MM.1S (cell line): ENCODE results near the gene ARRDC3.
"Not testable (repeated sequence)": the region's sequence is repeated elsewhere in the genome, so short reads cannot be mapped to it uniquely, and the experiment has no call there.

ENCODE experiments used
- DNase-seq: peaks from one replicate; pipeline ENCODE4 v3.0.0-alpha.2; 2015
- H2AFZ ChIP-seq: fragments of 300-600 bp; sonication (generic); 2 replicates; pipeline ENCODE4 v1.6.0; 2016; ENCODE audit warnings: antibody characterized with exemption, low read length
- H3F3A ChIP-seq: fragments of 300-600 bp; sonication (generic); 2 replicates; pipeline ENCODE4 v1.6.1; 2016; ENCODE audit warnings: mild to moderate bottlenecking, antibody characterized with exemption, low read length, moderate library complexity, mixed read lengths; ENCODE audit not compliant: insufficient read depth
- H3K27ac ChIP-seq: fragments of 300-600 bp; sonication (generic); 2 replicates; pipeline ENCODE4 v1.5.1; 2016; ENCODE audit warnings: mild to moderate bottlenecking, low read length
- H3K27me3 ChIP-seq: fragments of 300-600 bp; sonication (generic); replicated peaks from 2 replicates; pipeline ENCODE4 v1.6.0; 2016; ENCODE audit warnings: low read length; ENCODE audit not compliant: insufficient read depth
- H3K36me3 ChIP-seq: fragments of 300-600 bp; sonication (generic); replicated peaks from 2 replicates; pipeline ENCODE4 v1.6.1; 2016; ENCODE audit warnings: mild to moderate bottlenecking, low read length, mixed read lengths; ENCODE audit not compliant: insufficient read depth
- H3K4me1 ChIP-seq: fragments of 300-600 bp; sonication (generic); 2 replicates; pipeline ENCODE4 v1.6.1; 2016; ENCODE audit warnings: low read length, mixed read lengths
- H3K4me2 ChIP-seq: fragments of 300-600 bp; sonication (generic); 2 replicates; pipeline ENCODE4 v1.6.0; 2016; ENCODE audit warnings: low read depth, low read length
- H3K4me3 ChIP-seq: fragments of 300-600 bp; sonication (generic); 2 replicates; pipeline ENCODE4 v1.5.1; 2016; ENCODE audit warnings: low read length, mixed read lengths
- H3K79me2 ChIP-seq: fragments of 300-600 bp; sonication (generic); 2 replicates; pipeline ENCODE4 v1.6.1; 2016; ENCODE audit warnings: mixed run types, low read length, mixed read lengths
- H3K9ac ChIP-seq: fragments of 300-600 bp; sonication (generic); 2 replicates; pipeline ENCODE4 v1.6.1; 2016; ENCODE audit warnings: low read length, mixed read lengths
- H3K9me2 ChIP-seq: fragments of 300-600 bp; sonication (generic); replicated peaks from 2 replicates; pipeline ENCODE4 v1.6.1; 2016; ENCODE audit warnings: mild to moderate bottlenecking, low read length, mixed read lengths; ENCODE audit not compliant: insufficient read depth
- H3K9me3 ChIP-seq: fragments of 300-600 bp; sonication (generic); replicated peaks from 2 replicates; pipeline ENCODE4 v1.6.1; 2016; ENCODE audit warnings: mild to moderate bottlenecking, low read length, mixed read lengths; ENCODE audit not compliant: insufficient read depth
- H4K20me1 ChIP-seq: fragments of 300-600 bp; sonication (generic); 2 replicates; pipeline ENCODE4 v1.6.1; 2016; ENCODE audit warnings: mild to moderate bottlenecking, low read length, moderate library complexity, mixed read lengths; ENCODE audit not compliant: insufficient read depth
- EZH2 ChIP-seq: fragments of 300-600 bp; sonication (generic); optimal IDR thresholded peaks from 2 replicates; pipeline ENCODE3; 2017; ENCODE audit warnings: low read depth, mild to moderate bottlenecking, antibody characterized with exemption, low read length, mixed read lengths
- EZH2phosphoT487 ChIP-seq: fragments of 300-600 bp; sonication (generic); IDR thresholded peaks from 2 replicates; pipeline ENCODE4 v1.6.1; 2018; ENCODE audit warnings: antibody characterized with exemption, low read length
- TF ChIP-seq, protein P1 (sequence below): fragments of 300-600 bp; sonication (generic); IDR thresholded peaks from 2 replicates; pipeline ENCODE4 v1.5.1; 2016; ENCODE audit warnings: antibody characterized with exemption, low read length, mixed read lengths

Gene ARRDC3

DNA sequence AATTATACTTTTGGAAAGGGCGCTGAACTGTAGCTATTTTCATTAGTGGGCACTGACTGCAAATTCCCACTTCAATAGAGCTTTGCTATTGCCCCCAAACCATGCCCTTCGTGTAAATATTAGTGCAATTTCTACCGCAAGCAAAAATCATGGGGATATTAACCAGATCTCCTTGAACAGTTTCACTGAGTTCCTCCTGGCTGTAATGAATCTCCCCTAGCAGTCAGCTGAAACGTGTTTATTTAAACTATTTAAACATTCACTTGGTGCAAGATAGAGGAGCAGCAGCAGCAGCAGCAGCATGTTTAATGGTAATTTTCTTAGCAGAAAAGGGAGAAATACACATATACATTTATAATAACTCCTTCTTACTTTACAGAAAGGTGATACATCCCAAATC, 54.4 kb downstream of the ARRDC3 start:
- no peaks in the 10 kb centered on the region for H3K9me2 ChIP-seq
- H4K20me1 ChIP-seq: no peaks in the 10 kb centered on the region
- no peaks in the 10 kb centered on the region for H3K27me3 ChIP-seq
- no peak for TF ChIP-seq EZH2phosphoT487
- no peak for TF ChIP-seq EZH2
- TF ChIP-seq, protein P1, sequence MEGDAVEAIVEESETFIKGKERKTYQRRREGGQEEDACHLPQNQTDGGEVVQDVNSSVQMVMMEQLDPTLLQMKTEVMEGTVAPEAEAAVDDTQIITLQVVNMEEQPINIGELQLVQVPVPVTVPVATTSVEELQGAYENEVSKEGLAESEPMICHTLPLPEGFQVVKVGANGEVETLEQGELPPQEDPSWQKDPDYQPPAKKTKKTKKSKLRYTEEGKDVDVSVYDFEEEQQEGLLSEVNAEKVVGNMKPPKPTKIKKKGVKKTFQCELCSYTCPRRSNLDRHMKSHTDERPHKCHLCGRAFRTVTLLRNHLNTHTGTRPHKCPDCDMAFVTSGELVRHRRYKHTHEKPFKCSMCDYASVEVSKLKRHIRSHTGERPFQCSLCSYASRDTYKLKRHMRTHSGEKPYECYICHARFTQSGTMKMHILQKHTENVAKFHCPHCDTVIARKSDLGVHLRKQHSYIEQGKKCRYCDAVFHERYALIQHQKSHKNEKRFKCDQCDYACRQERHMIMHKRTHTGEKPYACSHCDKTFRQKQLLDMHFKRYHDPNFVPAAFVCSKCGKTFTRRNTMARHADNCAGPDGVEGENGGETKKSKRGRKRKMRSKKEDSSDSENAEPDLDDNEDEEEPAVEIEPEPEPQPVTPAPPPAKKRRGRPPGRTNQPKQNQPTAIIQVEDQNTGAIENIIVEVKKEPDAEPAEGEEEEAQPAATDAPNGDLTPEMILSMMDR: no peak
- no peak overlapping the region for H3K4me3 ChIP-seq
- DNase-seq: no peak
- no peak overlapping the region for H3K27ac ChIP-seq
- H3K4me2 ChIP-seq: no peak overlapping the region
- no peaks in the 10 kb centered on the region for H3K79me2 ChIP-seq
- H3F3A ChIP-seq: peaks cover 11% of the 10 kb centered on the region; the same call in 1 of the 2 replicates
- H3K9ac ChIP-seq: no peak overlapping the region
- no peak overlapping the region for H2AFZ ChIP-seq
- H3K36me3 ChIP-seq: no peaks in the 10 kb centered on the region
- H3K9me3 ChIP-seq: no peaks in the 10 kb centered on the region
- H3K4me1 ChIP-seq: peaks cover 30% of the 10 kb centered on the region

DNA sequence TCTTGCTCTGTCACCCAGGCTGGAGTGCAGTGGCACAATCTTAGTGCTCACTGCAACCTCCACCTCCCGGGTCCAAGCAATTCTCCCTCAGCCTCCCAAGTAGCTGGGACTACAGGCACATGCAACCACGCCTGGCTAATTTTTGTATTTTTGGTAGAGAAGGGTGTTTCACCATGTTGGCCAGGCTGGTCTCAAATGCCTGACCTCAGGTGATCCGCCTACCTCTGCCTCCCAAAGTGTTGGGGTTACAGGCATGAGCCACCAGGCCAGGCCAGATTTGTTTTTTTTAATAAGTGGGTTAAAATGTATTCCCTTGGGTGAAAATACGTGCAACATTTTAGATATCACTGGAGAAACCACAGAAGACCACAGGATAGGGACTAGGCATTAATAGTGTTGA, 60.1 kb downstream of the ARRDC3 start:
- H3K4me2 ChIP-seq, H3K27ac ChIP-seq, H4K20me1 ChIP-seq, H3F3A ChIP-seq, H3K36me3 ChIP-seq, H2AFZ ChIP-seq, H3K9ac ChIP-seq, H3K4me1 ChIP-seq, H3K9me2 ChIP-seq, H3K9me3 ChIP-seq, H3K4me3 ChIP-seq, H3K79me2 ChIP-seq, DNase-seq, H3K27me3 ChIP-seq: not testable (repeated sequence)

DNA sequence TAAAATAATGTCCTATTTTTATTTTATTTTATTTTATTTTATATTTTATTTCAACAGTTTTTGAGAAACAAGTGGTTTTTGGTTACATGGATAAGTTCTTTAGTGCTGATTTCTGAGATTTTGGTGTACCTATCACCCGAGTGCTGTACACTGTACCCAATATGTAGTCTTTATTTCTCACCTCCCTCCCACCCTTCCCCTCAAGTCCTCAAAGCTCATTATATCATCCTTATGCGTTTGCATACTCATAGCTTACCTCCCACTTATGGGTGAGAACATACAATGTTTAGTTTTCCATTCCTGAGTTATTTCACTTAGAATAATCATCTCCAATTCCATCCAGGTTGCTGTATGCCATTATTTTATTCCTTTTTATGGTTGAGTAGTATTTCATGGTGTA, 63.5 kb downstream of the ARRDC3 start:
- no peak overlapping the region for H3K4me2 ChIP-seq
- DNase-seq: no peak
- H3K4me3 ChIP-seq: no peak overlapping the region
- no peaks in the 10 kb centered on the region for H4K20me1 ChIP-seq
- no peaks in the 10 kb centered on the region for H3K9me2 ChIP-seq
- no peaks in the 10 kb centered on the region for H3F3A ChIP-seq
- no peak overlapping the region for H3K9ac ChIP-seq
- H3K9me3 ChIP-seq: no peaks in the 10 kb centered on the region
- TF ChIP-seq EZH2: no peak
- TF ChIP-seq, protein P1: no peak
- TF ChIP-seq EZH2phosphoT487: no peak
- H2AFZ ChIP-seq: no peak overlapping the region
- no peaks in the 10 kb centered on the region for H3K79me2 ChIP-seq
- no peaks in the 10 kb centered on the region for H3K4me1 ChIP-seq
- H3K27ac ChIP-seq: no peak overlapping the region
- H3K36me3 ChIP-seq: no peaks in the 10 kb centered on the region
- no peaks in the 10 kb centered on the region for H3K27me3 ChIP-seq

DNA sequence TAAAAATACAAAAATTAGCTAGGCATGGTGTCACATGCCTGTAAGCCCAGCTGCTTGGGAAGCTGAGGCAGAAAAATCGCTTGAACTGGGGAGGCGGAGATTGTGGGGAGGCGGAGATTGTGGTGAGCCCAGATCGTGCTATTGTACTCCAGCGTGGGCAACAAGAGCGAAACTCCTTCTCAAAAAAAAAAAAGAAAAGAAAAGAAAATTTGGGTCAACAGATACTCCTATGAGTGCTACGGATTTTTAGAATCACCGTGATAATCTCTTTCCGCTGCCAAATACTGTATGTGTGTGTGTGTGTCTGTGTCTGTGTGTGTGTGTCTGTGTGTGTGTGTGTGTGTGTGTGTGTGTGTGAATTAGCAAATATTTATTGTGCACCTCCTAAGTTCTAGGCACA, 64.4 kb downstream of the ARRDC3 start:
- Histone ChIP-seq H3K9ac (no peak overlapping the region), H3K9me2 (no peaks in the 10 kb centered on the region), H3K27me3 (no peaks in the 10 kb centered on the region), H3K79me2 (no peaks in the 10 kb centered on the region), H3F3A (no peaks in the 10 kb centered on the region), H3K4me3 (no peak overlapping the region), H3K4me1 (peaks cover 9% of the 10 kb centered on the region), H3K27ac (no peak overlapping the region), H4K20me1 (no peaks in the 10 kb centered on the region), H3K36me3 (no peaks in the 10 kb centered on the region), H3K9me3 (no peaks in the 10 kb centered on the region), H3K4me2 (no peak overlapping the region), H2AFZ (no peak overlapping the region)
- TF ChIP-seq, protein P1: no peak
- TF ChIP-seq EZH2: no peak
- no peak for TF ChIP-seq EZH2phosphoT487
- DNase-seq: no peak
